Aorta (tissue), 5 donors: ENCODE measurements around the gene AZU1. TPM values are rescaled to one million over a fixed set of nuclear protein-coding genes. Genes with fewer than 3 reads are reported as not detected.

Source experiments
- ATAC-seq: fragments of 200-7000 bp; cut with Tn5 transposase; one replicate; pipeline ENCODE4 v1.9.1; 2022; ENCODE audit warnings: moderate library complexity; ENCODE audit not compliant: low FRiP score
- DNase-seq, 2 donors: peaks; one replicate each; pipeline ENCODE4 v3.0.0-alpha.2; 2020
- H3K27ac ChIP-seq, 2 donors: one replicate each; pipeline ENCODE4 v1.5.1; 2013; ENCODE audit warnings: low read length in 2 of 2, mild to moderate bottlenecking in 2 of 2, moderate library complexity in 2 of 2, control low read depth in 1 of 2, inconsistent platforms in 1 of 2, low read depth in 1 of 2
- H3K27me3 ChIP-seq, 2 donors: one replicate each; pipeline ENCODE4 v1.6.1; 2013; ENCODE audit warnings: control low read depth in 1 of 2, low read length in 1 of 2, mild to moderate bottlenecking in 1 of 2, moderate library complexity in 1 of 2; ENCODE audit not compliant: insufficient read depth in 2 of 2, control insufficient read depth in 1 of 2
- H3K36me3 ChIP-seq, 2 donors: one replicate each; pipeline ENCODE4 v1.6.1; 2013; ENCODE audit warnings: control low read depth in 1 of 2, low read length in 1 of 2, mild to moderate bottlenecking in 1 of 2; ENCODE audit not compliant: insufficient read depth in 2 of 2, control insufficient read depth in 1 of 2
- H3K4me1 ChIP-seq, 2 donors: one replicate each; pipeline ENCODE4 v1.6.1; 2013; ENCODE audit warnings: low read length in 2 of 2, control low read depth in 1 of 2, mild to moderate bottlenecking in 1 of 2, moderate library complexity in 1 of 2; ENCODE audit not compliant: insufficient read depth in 2 of 2, control insufficient read depth in 1 of 2
- H3K4me3 ChIP-seq, 2 donors: one replicate each; pipeline ENCODE4 v1.5.1; 2013; ENCODE audit warnings: low read length in 2 of 2, control low read depth in 1 of 2, mild to moderate bottlenecking in 1 of 2
- H3K9me3 ChIP-seq: one replicate; pipeline ENCODE4 v1.6.1; 2013; ENCODE audit warnings: mild to moderate bottlenecking, low read length; ENCODE audit not compliant: control insufficient read depth
- WGBS, 2 donors: extraction: QIAGEN DNeasy Blood & Tissue Kit; methylation state at CpG; one replicate each; pipeline ENCODE4 v1.1.7; 2013; 5-methylcytosine and 5-hydroxymethylcytosine counted together
- intact Hi-C, 2 donors: fragments of 100-400 bp; cut with DNase I; formaldehyde crosslinking; loops; one replicate each; pipeline versions ENCODE4 v1.14.2 to v1.15.0; 2022
- polyA plus RNA-seq, 2 donors: library from polyadenylated mRNA; stranded (reverse); fragments of 200-250 nt; gene quantifications; one replicate each; pipeline ENCODE4 v1.2.3, GENCODE V29; 2013
- total RNA-seq, 2 donors: library from RNA; stranded (reverse); fragmentation: NEBNext Ultra II Directional; extraction: Animal tissue kit (Norgen Biotek cat#: 25700); gene quantifications; one replicate each; pipeline ENCODE4 v1.2.1, GENCODE V29; 2021
- donor health status: healthy with polysubstance abuse.
- donor health status: Bipolar disorder and iron deficiency.
- donor health status: DM: no; HTN: no; CAD: no.
- donor health status: DM: no; HTN: no; CAD: no.
- donor health status: DM: yes; HTN: yes; CAD: no.

AZU1 gene
- total and polyA plus RNA-seq, 4 donors, result 0.49 to 0.72 TPM; not detected in 2

GRCh38 chr19:801030-801860, 26.4 kb upstream of the AZU1 start:
- H3K4me1 ChIP-seq, result peaks cover 3% of the 10 kb centered on the region in 2 donors
- peaks cover 3 to 15% of the 10 kb centered on the region in 2 donors for H3K36me3 ChIP-seq
- intact Hi-C loops, result no loop called here
- DNase-seq, result peak; percentile 90 to 93
- no peaks in the 10 kb centered on the region for H3K27me3 ChIP-seq
- no peak overlapping the region for H3K4me3 ChIP-seq
- no peak for ATAC-seq
- no peak overlapping the region for H3K27ac ChIP-seq
- no peaks in the 10 kb centered on the region for H3K9me3 ChIP-seq
- WGBS, 2 donors, result 11 to 12% methylated on average over 29 of the region's 29 CpGs

- WGBS, 2 donors, result 9 to 11% methylated on average over 23 of the region's 23 CpGs
- H3K4me1 ChIP-seq, result peaks cover 3% of the 10 kb centered on the region in 2 donors
- no peak for DNase-seq
- H3K27ac ChIP-seq, result no peak overlapping the region
- ATAC-seq, result no peak
- H3K4me3 ChIP-seq, result no peak overlapping the region
- H3K9me3 ChIP-seq, result no peaks in the 10 kb centered on the region
- H3K36me3 ChIP-seq, result peaks cover 3 to 15% of the 10 kb centered on the region in 2 donors
- H3K27me3 ChIP-seq, result no peaks in the 10 kb centered on the region
- intact Hi-C loops, result no loop called here
Measured at GRCh38 chr19:801861-802497, 25.7 kb upstream of the AZU1 start.

- no peaks in the 10 kb centered on the region for H3K9me3 ChIP-seq
- DNase-seq (no peak), ATAC-seq (no peak)
- no peak overlapping the region for H3K4me3 ChIP-seq
- H3K27me3 ChIP-seq, result no peaks in the 10 kb centered on the region
- H3K27ac ChIP-seq, result no peak overlapping the region
- intact Hi-C loops, result no loop called here
- peaks cover 3% of the 10 kb centered on the region in 2 donors for H3K4me1 ChIP-seq
- 46 to 56% methylated on average over 28 of the region's 28 CpGs for whole genome bisulfite sequencing, 2 donors
- peaks cover 3 to 15% of the 10 kb centered on the region in 2 donors for H3K36me3 ChIP-seq
Measured at GRCh38 chr19:802498-803098, 25.0 kb upstream of the AZU1 start.

GRCh38 chr19:803099-803561, 24.5 kb upstream of the AZU1 start:
- DNase-seq, result no peak
- Histone ChIP-seq H3K4me3 (no peak overlapping the region), H3K27ac (no peak overlapping the region), H3K36me3 (peaks cover 3 to 15% of the 10 kb centered on the region in 2 donors), H3K4me1 (peaks cover 3% of the 10 kb centered on the region in 2 donors), H3K27me3 (no peaks in the 10 kb centered on the region), H3K9me3 (no peaks in the 10 kb centered on the region)
- 80 to 82% methylated on average over 17 of the region's 17 CpGs for WGBS, 2 donors
- no peak for ATAC-seq
- intact Hi-C loops, result no loop called here

- Histone ChIP-seq H3K4me1 (peaks cover 3% of the 10 kb centered on the region in 2 donors), H3K36me3 (peaks cover 3 to 15% of the 10 kb centered on the region in 2 donors), H3K27me3 (no peaks in the 10 kb centered on the region), H3K4me3 (no peak overlapping the region), H3K9me3 (no peaks in the 10 kb centered on the region), H3K27ac (no peak overlapping the region)
- 85 to 86% methylated on average over 31 of the region's 31 CpGs for WGBS, 2 donors
- intact Hi-C loops, result no loop called here
- no peak for DNase-seq
- no peak for ATAC-seq
Measured at GRCh38 chr19:803686-804418, 23.8 kb upstream of the AZU1 start.

- no peaks in the 10 kb centered on the region for H3K9me3 ChIP-seq
- H3K4me3 ChIP-seq, result no peak overlapping the region
- no peak overlapping the region for H3K27ac ChIP-seq
- H3K27me3 ChIP-seq, result no peaks in the 10 kb centered on the region
- intact Hi-C loops, result no loop called here
- DNase-seq (no peak), ATAC-seq (no peak)
- peaks cover 3% of the 10 kb centered on the region in 2 donors for H3K4me1 ChIP-seq
- 89 to 90% methylated on average over 53 of the region's 53 CpGs for WGBS, 2 donors
- H3K36me3 ChIP-seq, result peaks cover 3 to 15% of the 10 kb centered on the region in 2 donors
Measured at GRCh38 chr19:804419-805165, 23.0 kb upstream of the AZU1 start.

GRCh38 chr19:805166-805551, 22.5 kb upstream of the AZU1 start:
- no peak overlapping the region for H3K4me3 ChIP-seq
- DNase-seq (no peak), ATAC-seq (no peak)
- no peak overlapping the region for H3K27ac ChIP-seq
- no peaks in the 10 kb centered on the region for H3K27me3 ChIP-seq
- WGBS, 2 donors, result 89 to 90% methylated on average over 33 of the region's 33 CpGs
- H3K36me3 ChIP-seq, result peaks cover 3 to 15% of the 10 kb centered on the region in 2 donors
- H3K4me1 ChIP-seq, result peaks cover 3% of the 10 kb centered on the region in 2 donors
- intact Hi-C loops, result no loop called here
- no peaks in the 10 kb centered on the region for H3K9me3 ChIP-seq
